Stimulated activated CD4-positive, alpha-beta T cell treated with anti-CD3 and anti-CD28 coated beads, Interleukin-12 subunit alpha, Interleukin-12 subunit beta, amount 100 ng/mL, for 24 hours (primary cell): ENCODE measurements around the gene PDIA5.

ENCODE experiments used
- DNase-seq, 2 experiments: peaks; one replicate each; pipeline ENCODE4 v3.0.0-alpha.2; 2020; ENCODE audit warnings: low read depth in 2 of 2

Gene PDIA5

DNA sequence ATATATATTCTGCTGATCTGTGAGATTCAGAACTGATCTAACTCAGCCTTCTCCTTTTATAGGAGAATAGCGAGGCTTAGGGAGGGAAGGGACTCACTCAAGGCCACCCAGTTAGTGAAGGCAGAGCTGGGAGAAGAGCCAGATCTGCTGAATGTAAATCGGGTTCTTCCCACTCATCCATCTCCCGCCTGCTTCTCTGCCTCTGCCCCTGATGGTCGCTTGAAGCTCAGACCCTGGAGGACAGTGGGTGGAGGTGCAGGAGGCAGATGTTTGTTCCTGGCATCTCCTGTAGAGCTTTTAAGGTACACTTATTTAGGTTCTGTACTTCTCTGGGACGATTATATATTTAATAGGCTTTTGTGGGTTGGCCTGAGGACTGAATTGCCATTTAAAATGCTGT is 4.3 kb downstream of the PDIA5 start:
- no peak for DNase-seq

- no peak for DNase-seq
Observed at GRCh38 chr3:123071581-123071980, 4.8 kb downstream of the PDIA5 start.

DNA sequence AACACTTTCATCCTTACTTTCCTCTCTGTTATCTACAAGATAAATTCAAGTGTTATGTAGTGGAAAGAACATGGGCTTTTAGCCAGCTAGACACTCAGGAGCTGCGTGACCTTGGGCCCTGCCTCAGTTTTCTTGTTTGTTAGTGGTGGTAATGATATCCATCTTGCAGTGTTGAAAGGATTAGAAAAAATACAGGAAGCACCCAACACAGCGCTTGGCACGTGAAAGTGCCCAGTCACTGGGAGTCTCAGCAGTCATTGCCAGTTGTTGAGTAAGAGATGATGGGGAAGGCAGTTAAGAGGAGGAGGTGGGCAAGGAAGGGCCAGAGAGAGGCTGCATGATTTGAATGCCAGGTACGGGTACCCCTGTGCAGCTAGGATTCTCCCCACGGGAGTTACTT is 5.3 kb downstream of the PDIA5 start:
- no peak for DNase-seq

GRCh38 chr3:123072564-123072963 is 5.7 kb downstream of the PDIA5 start:
- DNase-seq = no peak

DNA sequence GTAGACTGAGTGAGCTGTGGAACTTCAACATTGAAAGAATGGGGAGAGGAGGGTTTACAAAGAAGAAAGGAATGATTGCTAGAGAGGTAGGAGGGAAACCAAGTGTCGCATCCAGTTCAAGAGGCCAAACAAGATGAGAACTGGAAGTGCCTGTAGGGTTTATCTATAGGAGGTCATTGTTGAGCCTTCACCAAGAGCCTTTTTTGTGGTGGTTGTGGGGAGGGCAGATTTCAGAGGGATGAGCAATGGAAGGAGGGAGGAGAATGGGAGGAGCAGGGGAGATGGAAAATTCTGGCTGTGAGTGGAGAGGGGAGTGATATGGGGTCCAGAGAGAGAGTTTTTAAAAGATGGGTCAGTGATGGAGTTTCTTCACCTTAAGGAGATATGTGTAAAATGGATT is 8.5 kb downstream of the PDIA5 start:
- no peak for DNase-seq

DNA sequence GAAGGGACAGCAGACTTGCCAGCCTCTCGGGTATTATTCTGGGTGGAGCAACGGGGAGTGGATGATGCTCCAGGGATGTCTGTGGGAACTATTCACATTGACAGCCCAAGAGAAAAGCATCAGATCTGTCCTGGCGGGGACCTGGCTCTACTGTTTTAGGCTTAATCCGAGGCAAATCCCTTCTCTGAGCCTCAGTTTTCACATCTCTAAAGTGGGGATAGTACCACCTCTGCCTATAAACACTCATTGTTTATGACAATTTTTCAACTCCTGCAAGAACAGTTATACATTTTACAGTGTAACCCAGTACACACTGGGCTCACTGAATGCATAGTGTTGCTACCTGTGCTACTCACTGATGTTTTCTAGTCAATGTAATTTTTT is 9.3 kb downstream of the PDIA5 start:
- no peak for DNase-seq

GRCh38 chr3:123076496-123077418 is 9.9 kb downstream of the PDIA5 start:
- no peak for DNase-seq

DNA sequence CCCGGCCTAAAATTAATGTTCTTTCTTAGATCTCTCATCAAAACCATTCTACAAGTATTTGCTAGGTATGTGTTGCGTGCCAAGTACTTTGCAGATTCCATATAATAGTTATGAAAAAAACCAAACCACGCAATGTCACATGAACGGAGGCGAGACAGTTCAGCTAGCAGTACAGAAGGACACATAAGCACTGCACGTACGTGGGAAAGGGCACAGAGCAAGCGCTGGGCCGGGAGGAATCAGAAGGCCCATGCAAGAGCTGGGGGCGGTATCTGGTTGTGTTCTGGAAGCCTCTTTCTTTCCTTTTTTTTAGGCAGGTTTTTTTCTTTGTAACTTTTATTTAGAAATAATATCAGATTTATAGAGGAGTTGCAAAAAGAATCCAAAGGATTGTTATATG is 11.3 kb downstream of the PDIA5 start:
- DNase-seq = no peak

DNA sequence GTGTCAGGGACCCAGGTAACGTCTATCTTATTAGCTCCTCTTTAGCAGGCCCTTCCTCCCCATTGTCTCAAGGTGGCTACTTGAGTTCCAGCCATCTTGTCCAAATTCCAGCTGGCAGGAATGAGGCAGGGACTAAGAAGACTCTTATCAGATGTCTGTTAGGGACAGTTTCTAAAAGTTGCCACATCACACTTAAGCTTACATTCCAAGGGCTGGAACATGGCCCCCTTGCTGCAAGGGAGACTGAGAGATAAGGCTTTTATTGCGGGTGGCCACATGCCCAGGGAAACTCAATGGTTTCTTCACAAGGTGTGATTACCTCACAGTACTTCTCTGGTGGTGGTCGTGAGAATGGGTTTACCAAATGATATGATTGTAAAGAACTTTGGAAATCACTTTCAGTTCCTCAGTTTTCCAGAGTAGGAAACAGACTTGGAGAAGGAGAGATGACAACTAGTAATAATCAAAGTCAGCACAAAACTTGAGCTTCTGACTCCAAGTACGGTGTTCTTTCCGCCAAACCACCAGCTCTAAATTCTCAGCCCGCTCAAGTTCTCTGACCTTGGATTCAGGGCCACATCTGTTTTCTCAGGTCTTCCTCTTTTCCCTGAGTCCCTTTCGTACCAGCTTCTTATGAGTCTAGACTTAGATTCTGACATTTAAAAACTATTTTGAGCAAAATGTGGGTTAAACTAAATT is 14.2 kb downstream of the PDIA5 start:
- no peak for DNase-seq

GRCh38 chr3:123081718-123082369 is 15.0 kb downstream of the PDIA5 start:
- no peak for DNase-seq

- no peak for DNase-seq
Observed at GRCh38 chr3:123082370-123083065, 15.7 kb downstream of the PDIA5 start.

DNA sequence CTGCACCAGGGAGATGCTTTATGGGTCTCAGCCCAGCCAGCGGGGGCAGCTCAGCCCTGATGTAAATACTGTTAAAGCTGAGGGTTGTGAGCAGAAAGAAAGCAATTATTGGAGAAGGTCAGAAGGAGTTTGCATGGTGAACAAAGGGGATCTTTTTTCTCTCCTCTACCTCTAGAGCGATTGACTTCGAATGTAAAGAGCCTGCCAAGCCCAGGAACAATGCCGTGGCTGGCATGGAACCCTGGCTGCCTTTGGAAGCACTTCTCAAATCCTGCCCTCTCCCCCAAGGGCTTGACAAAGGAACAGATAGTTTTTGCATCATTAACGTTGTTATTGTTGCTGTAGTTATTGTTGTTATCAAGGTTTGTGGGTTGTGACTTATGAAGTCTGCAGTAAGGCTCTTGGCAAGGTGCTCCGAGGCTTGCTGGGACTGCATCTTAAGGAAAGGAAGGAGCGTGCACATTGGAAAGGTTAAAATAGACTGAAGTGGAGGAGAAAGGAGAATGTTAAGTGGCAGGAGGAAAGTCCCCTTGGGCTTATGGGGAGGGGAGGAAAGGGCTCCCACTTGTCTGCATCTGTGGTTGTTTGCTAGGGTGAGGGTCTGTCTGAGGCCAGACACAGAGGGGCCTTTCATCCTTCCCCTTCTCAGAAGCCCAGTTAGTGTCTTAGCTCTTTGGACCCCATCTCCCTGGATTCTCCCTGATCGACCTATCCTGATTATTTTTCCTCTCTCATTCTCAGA is 16.7 kb downstream of the PDIA5 start:
- DNase-seq = no peak

GRCh38 chr3:123084192-123084591 is 17.4 kb downstream of the PDIA5 start:
- DNase-seq = no peak

GRCh38 chr3:123084738-123085237 is 18.0 kb downstream of the PDIA5 start:
- no peak for DNase-seq

DNA sequence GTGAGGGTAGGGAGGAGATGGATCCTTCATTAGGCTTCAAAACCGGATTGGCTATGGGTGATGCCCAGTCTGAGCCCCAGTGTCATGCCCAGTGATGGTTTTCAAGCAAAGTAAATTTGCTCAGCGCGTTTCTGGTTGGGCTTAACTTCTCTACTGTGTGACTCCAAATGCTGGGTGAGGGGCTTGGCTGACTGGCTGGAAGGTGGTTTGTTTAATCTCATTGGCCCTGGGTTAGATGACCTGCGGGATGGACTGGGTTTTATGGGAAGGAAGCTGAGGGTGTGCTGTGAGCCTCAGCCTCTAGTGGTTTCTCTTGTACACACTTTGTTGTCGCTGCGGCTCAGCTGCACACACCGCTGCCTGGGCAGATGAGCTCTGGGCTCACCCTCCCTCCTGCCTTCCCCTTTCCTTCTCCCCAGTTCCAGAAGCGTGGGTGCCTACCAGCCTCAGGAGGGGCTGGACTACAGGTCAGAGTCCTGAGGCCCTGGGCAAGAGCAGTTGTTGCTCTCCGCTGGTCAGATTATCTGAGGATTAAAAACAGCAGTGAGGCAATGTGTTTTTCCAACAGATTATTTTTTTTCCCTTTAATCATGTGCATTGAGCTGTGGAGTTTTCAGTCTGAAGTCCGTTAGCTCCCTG is 18.6 kb downstream of the PDIA5 start:
- DNase-seq = no peak

DNA sequence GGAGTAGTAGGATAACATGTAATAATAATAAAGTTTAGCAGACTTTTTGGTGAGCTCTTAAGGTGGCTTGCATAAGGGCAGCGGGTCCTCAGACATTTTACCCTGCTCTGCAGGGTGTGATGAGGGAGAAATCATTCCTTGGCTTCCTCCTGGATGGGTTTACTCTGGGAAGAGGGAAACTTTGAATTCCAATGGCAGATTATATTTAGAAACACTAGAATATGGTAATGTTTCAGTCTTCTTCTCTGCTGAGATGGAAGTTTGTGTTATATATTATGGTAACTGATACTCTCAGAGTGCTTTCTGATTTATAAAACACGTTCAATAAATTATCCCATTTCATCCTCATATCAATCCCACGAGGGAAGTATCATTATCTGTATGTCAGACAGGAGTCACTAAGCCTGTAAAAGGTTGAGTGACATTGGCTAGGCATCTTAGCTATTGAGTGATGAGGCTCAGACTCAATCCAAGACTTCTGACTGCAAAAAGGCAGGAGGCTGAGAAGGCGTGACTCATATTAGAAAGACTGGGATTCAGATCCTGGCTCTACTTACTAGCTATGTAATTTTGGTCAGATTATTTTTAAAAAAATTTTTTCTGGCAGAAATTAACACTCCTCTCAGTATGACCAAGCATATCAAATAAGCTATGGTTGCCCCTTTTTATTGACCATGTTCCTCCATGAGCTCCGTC is 19.3 kb downstream of the PDIA5 start:
- no peak for DNase-seq

GRCh38 chr3:123088387-123088786 is 21.6 kb downstream of the PDIA5 start:
- DNase-seq = no peak

- no peak for DNase-seq
Observed at GRCh38 chr3:123089611-123090331, 22.9 kb downstream of the PDIA5 start.
